Stimulated activated CD4-positive, alpha-beta T cell treated with anti-CD3 and anti-CD28 coated beads, Interleukin-1b, Interleukin-23, amount 100 ng/mL, for 24 hours (primary cell): Measurements from ENCODE around the gene LRRC25.
"Not testable (repeated sequence)": the region's sequence is repeated elsewhere in the genome, so short reads cannot be mapped to it uniquely, and the experiment has no call there.

ENCODE experiments used
- DNase-seq, 4 experiments: peaks; one replicate each; pipeline ENCODE4 v3.0.0-alpha.2; 2020; ENCODE audit warnings: low read depth in 4 of 4, low spot score in 1 of 4

Gene LRRC25

DNA sequence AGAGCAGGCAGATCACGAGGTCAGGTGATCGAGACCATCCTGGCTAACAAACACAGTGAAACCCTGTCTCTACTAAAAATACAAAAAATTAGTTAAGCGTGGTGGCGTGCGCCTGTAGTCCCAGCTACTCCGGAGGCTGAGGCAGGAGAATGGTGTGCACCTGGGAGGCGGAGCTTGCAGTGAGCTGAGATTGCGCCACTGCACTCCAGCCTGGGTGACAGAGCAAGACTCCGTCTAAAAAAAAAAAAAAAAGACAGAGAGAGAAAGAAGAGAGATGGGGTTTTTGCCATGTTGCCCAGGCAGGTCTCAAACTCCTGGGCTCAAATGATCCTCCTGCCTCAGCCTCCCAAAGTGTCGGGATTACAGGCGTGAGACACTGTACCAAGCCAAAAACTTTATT is 8.3 kb upstream of the LRRC25 start:
- not testable (repeated sequence) for DNase-seq

DNA sequence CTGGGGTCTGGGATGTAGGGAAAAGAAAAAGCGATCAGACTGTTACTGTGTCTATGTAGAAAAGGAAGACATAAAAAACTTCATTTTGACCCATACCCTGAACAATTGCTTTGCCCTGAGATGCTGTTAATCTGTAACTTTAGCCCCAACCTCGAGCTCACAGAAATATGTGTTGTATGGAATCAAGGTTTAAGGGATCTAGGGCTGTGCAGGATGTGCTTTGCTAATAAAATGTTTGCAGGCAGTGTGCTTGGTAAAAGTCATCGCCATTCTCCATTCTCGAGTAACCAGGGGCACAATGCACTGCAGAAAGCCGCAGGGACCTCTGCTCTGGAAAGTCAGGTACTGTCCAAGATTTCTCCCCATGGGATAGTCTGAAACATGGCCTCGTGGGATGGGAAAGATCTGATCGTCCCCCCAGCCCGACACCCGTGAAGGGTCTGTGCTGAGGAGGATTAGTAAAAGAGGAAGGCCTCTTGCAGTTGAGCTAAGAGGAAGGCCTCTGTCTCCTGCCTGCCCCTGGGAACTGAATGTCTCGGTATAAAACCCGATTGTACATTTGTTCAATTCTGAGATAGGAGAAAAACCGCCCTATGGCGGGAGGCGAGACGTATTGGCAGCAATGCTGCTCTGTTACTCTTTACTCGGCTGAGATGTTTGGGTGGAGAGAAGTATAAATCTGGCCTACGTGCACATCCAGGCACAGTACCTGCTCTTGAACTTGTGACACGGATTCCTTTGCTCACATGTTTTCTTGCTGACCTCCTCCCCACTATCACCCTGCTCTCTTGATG is 5.2 kb upstream of the LRRC25 start:
- DNase-seq = not testable (repeated sequence)

DNA sequence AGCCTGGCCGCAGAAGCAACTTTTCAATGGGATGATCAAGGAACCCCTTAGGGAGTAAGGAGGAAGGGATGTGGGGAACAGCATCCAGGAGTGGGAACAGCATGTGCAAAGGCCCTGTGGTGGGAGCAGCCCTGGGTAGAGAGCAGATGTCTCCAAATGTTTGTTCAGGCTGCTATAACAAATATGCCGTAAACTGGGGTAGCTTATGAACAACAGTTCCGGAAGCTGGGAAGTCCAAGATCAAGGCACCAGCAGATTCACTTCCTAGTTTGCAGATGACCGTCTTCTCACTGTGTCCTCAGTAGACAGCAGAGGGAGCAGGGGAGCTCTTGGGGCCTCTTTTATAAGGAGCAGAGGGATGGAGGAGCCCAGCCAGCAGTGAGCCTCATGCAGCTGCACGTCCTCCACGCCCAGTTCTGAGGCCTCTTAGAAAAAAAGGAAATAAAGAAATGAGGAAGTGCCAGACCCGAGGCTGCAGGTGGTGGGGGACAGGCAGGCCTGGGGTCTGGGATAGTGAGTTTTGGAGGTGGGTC is 4.2 kb upstream of the LRRC25 start:
- DNase-seq = no peak

DNA sequence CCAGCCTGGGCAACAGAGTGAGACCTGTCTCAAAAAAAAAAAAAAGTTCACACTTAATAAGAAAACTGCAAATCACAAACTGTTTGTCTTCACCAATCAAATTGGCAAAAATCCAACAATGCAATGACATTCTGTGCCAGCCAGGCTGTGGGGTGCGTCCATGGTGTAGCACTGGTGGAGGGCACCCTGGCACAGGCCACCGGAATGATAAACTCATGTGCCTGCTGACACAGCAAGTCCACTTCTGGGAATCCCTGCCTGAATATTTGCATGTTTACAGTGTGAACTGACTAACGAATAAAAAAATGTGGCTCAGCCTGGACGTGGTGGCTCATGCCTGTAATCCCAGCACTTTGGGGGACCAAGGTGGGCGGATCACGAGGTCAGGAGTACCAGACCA is 1.6 kb upstream of the LRRC25 start:
- no peak for DNase-seq

DNA sequence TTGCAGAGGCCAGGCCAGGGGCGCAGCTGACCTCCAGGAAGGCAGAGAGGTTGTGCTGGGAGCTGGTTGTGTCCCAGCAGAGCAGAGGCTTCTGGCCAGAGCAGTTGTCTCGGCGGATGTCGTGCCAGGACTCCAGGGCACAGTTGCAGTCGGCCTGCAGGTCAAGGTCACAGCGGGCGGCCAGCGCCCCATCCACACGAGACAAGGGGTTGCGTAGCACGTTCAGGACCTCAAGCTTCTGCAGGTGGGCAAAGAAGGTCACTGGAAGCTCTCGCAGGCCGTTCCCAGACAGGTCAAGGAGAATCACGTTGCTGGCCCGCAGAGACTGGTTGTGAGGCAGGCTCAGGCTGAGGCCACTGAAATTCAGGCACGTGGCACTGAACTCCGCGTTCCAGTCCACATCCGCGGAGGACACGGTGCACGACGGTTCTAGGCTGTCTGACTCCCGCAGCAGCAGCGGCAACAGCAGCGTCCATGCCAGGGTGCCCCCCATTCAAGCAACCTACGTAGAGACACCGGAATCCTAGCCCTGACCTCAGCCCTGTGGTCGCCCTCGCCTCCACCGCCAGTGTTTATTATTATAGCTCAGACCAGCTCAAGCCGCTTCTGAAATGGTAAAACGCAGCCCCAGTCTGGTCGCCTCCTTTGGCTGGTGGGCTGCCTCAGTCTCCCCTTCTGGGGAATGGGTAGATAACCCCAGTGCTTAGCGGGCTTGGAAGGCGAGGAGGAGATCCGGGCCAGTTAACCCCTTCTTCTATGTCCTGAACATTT is 766 bp downstream of the LRRC25 start:
- DNase-seq = no peak

DNA sequence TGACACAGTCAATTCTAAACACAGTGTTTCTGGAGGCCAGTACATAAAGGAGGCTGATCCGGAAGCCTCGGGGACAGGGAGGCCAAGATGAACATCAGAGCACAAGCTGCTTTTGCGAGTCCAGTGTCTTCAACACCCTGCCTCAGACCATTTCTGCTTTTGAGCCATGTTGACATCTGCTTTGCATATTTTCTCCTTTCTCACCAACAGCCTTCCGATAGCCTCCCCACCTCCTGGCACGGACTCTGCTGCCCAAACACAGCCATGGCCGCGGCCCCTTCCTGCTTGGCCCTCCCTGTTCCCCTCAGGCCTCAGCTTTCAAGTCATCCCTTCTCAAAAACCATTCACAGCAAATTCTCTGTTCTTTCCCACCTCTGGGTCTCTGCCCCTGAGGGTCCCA is 3.6 kb downstream of the LRRC25 start:
- no peak for DNase-seq

DNA sequence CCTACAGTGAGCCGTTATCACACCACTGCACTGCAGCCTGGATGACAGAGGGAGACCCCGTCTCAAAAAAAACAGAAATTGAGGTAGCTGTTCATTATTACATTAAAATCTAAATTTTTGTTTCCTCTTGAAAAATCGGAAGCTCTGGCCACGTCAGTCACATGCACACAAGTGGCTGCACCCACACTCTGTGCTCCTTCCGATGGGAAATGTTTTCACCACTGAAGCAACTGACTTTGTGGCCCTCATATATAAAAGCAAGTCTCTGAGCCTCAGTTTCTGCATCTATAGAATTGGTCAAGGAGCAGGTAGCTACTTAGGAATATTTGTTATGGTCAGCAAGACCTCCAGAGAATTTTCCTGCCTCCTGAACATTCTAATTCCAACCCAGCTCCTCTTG is 4.5 kb downstream of the LRRC25 start:
- DNase-seq = no peak

DNA sequence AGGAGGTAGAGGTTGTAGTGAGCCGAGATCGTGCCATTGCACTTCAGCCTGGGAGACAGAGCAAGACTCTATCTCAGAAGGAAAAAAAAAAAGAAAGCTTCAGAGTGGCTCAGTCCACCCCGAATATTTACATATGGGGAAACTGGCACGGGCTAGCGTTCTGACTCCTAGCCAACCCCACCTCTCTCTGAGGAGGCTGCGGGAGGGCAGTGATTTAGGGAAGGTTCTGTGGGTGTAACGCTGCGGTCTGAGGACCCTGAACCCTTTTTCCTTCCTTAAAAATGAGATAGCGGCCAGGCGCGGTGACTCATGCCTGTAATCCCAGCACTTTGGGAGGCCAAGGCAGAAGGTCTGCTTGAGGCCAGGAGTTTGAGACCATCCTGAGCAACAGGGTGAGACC is 5.0 kb downstream of the LRRC25 start:
- no peak for DNase-seq

DNA sequence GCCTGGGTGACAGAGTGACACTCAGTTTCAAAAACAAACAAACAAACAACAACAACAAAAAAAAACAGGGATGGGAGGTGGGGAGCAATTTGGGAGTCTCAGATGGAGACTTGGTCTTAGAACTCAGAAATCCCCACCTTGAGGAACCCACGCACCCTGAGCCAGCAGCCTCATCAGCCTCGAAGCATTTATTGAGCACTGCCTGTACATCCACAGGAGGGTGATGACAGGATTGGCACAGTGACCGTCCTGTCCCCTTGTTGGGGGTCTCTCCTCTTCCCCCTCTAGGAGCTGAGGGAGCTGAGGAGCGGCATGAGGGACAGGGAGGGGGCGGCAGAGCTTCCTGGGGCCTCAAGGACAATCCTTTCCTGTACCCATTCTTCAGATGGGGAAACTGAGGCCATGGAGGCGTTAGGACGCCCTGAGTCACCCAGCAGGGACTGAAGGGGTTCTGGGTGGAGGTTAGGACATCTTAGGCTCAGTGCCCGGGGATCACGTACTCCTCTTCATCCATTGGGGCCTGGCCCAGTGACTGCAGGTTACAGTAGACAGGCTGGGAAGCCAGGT is 5.8 kb downstream of the LRRC25 start:
- no peak for DNase-seq

DNA sequence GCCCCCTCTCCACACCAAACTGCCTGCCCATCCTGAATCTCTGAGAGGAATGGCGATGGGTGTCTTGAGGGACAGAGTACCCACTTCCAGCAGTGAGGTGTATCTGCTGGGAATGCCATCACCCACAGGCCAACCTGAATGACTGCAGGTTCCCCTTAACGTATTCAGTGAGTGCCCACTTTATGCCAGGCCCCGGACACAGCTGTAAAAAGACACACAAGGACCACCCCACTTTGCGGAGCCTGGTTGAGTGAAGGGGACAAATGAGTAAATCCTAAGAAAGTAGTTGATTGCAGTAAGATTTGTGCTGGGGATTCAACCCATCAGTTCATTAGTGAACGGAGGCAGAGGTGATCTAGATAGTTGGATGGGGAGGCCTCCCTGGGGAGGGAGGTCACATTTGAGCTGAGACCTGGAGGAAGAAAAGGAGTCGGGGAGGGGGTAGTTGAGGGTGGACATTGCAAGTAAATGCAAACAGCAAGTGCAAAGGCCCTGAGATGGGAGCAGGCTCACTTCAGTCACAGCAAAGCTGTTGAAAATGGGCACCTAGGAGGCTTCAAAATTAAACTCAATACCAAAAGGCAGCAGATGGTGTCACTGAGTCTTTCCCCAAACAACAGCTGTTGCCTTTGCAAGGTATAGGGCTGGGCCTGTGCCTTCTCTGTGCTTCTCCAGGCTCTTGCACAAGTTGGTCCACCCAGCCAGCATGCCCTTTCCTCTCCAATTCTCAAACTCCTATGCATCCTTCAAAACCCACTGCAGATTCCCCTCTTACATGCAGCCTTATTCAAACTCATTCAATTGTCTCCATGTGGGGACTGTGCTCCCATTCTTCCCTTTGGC is 7.1 kb downstream of the LRRC25 start:
- no peak for DNase-seq

DNA sequence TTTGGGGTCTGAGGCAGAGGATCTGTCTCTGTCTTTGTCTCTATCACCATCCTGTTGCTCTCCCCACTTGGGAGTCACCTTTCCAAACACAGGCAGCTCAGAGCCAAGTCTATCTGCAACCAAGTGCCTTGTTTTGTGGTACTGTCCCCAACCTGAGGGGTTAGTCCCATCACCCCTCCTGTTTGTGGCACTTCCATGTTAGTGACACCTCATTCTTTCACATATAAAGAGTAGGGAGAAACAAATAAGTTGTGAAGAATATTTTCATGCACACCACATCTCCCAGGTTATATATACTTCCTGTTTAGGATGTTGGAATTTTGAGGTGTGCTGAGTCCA is 7.7 kb downstream of the LRRC25 start:
- DNase-seq = no peak

DNA sequence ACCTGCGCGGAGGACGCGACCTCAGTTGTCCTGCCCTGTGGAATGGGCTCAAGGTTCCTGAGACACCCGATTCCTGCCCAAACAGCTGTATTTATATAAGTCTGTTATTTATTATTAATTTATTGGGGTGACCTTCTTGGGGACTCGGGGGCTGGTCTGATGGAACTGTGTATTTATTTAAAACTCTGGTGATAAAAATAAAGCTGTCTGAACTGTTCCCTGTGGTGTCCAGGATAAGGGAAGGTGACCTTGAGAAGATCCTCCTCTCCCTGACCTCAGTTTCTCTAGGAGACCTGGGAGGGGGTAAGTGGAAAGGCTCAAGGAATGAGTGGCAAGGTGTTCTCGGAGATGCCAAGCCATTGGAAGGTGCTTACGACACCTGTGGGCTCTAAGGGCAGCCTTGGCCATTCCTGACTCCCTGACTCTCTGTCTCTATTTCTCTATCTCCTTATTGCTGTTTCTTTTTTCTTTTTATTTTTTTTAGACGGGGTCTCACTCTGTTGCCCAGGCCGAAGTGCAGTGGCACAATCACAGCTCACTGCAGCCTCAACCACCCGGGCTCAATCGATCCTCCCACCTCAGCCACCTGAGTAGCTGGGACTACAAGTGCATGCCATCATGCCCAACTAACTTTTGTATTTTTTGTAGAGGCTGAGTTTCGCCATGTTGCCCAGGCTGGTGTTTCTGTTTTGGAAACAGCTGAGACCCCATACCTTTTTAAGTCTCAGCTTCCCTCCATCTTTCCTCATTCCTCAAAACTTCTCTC is 8.3 kb downstream of the LRRC25 start:
- DNase-seq = no peak

DNA sequence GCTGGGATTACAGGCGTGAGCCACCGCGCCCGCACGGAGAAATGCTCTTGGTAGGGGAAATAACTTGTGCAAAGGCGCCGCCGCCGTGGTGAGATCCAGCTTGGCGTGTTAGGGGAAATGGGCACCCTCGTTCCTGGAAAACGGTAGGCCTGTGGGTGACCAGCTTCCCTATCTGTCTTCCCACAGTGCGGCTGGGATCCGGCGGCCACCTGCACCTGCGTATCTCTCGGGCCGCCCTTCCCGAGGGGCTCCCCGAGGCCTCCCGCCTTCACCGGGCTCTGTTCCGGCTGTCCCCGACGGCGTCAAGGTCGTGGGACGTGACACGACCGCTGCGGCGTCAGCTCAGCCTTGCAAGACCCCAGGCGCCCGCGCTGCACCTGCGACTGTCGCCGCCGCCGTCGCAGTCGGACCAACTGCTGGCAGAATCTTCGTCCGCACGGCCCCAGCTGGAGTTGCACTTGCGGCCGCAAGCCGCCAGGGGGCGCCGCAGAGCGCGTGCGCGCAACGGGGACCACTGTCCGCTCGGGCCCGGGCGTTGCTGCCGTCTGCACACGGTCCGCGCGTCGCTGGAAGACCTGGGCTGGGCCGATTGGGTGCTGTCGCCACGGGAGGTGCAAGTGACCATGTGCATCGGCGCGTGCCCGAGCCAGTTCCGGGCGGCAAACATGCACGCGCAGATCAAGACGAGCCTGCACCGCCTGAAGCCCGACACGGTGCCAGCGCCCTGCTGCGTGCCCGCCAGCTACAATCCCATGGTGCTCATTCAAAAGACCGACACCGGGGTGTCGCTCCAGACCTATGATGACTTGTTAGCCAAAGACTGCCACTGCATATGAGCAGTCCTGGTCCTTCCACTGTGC is 9.1 kb downstream of the LRRC25 start:
- DNase-seq = peak; percentile 49 to 77 (median 72)

DNA sequence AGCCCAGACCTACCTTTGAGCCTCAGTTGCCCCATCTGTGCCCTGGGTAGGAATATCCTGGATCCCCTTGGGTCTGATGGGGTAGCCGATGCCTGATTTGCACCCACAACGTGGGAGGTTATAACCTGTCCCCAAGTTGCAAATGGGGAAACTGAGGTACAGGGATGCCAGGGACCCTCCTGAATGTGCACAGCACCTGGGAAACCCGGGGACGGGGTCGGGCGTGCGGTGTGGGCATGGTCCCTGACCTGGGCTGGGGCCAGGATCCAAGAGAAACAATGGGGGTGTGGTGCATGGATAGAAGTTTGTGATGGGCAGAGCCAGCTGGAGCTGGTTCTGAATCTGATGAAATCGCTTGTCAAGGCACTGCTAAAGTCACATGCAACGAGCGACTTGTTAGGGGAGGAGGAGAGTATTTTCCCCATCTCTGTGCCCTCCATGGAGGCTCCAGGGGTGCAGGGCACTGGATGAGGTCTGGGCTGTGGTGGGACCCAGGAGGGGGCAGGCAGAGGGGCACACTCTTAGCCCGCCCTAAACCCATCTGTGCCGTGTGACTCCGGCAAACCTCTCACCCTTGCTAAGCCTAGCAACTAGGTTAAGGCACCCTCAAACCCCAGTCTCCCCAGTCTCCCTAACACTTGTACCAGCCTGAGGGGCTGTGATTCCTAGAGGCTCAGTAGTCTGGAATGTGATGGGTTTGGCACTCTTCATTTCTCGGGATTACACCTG is 10.7 kb downstream of the LRRC25 start:
- DNase-seq = no peak

DNA sequence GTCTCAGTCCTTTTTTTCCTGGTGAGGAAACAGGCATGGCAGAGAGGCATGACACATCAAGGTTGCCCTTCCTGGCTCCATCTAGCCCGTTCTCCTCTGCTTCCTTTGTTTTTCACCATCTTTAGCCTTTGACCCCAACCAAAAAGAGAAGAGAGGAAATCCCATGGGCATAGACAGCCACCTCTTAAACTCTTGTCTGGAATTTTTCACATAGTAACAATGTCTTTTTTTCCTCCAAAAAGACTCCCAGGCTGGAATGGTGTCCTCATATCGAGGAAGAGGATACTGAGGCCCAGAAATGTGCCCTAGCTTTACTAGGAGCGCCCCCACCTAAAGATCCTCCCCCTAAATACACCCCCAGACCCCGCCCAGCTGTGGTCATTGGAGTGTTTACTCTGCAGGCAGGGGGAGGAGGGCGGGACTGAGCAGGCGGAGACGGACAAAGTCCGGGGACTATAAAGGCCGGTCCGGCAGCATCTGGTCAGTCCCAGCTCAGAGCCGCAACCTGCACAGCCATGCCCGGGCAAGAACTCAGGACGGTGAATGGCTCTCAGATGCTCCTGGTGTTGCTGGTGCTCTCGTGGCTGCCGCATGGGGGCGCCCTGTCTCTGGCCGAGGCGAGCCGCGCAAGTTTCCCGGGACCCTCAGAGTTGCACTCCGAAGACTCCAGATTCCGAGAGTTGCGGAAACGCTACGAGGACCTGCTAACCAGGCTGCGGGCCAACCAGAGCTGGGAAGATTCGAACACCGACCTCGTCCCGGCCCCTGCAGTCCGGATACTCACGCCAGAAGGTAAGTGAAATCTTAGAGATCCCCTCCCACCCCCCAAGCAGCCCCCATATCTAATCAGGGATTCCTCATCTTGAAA is 11.5 kb downstream of the LRRC25 start, which contains the start of gene GDF15:
TSS of gene GDF15 (plus strand) at position 484 of the 868 bp plus-strand sequence. CDS start at position 516, 32 bp downstream.
- no peak for DNase-seq

DNA sequence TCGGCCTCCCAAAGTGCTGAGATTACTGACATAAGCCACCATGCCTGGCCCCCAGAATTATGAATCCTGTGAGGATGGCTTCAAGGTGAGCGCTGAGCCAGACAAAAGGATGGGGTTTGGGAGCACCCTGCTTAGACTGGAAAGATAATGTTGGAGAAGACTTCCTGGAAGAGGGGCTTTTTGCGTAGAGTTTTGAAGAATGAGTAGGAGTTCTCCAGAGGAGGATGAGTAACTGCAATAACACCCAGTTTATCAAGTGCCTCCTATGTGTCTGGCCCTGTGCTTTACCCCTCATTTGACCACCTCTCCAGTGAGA is 12.1 kb downstream of the LRRC25 start:
- DNase-seq = no peak

DNA sequence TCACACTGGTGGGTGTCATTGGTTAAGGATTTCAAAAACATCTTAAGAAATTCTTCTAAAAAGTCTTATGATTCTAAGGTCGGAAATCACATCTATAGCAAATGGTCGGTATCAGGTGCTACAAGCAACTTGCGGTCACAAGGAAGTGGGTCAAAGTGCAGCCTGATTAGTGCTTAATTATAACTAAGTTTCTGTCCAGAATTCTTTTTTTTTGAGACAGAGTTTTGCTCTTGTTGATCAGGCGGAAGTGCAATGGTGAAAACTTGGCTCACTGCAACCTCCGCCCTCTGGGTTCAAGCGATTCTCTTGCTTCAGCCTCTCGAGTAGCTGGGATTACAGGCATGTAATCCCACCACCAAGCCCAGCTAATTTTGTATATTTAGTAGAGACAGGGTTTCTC is 12.6 kb downstream of the LRRC25 start:
- DNase-seq = no peak

DNA sequence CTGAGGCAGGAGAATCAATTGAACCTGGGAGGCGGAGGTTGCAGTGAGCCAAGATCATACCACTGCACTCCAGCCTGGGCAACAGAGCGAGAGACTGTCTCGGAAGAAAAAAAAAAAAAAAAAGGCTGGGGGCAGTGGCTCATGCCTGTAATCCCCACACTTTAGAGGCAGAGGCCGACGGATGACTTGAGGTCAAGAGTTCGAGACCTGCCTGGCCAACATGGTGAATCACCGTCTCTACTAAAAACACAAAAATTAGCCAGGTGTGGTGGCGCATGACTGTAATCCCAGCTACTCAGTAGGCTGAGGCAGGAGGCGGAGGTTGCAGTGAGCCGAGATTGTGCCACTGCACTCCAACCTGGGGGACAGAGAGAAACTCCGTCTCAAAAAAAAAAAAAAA is 13.8 kb downstream of the LRRC25 start:
- not testable (repeated sequence) for DNase-seq
